Adrenal gland (tissue), 5 donors: ENCODE measurements around the gene NLGN2.

Experiments
- CTCF ChIP-seq, 6 experiments: fragments of 450-650 bp in 4 of 6; fragments of 200-600 bp in 2 of 6; sonication (generic) in 1 of 6; IDR thresholded peaks; 1 replicate in 5 of 6; 2 replicates in 1 of 6; pipeline versions ENCODE4 v1.5.1 to v1.8.0; 2016 to 2021; ENCODE audit warnings: antibody characterized with exemption in 6 of 6, mild to moderate bottlenecking in 2 of 6, moderate library complexity in 1 of 6
- POLR2A ChIP-seq, 2 donors: fragments of 450-650 bp; IDR thresholded peaks; one replicate each; pipeline ENCODE4 v1.6.1; 2017; ENCODE audit warnings: antibody characterized with exemption in 2 of 2, mild to moderate bottlenecking in 2 of 2, moderate library complexity in 1 of 2
- donor health status: DM: no; HTN: no; CAD: no.

GRCh38 chr17:7406235-7406825 is 1.3 kb upstream of the NLGN2 start:
- TF ChIP-seq POLR2A (IDR thresholded peaks at IDR 0.05) (no peak), CTCF (IDR thresholded peaks at IDR 0.05) (no peak)
